WTC11 (cell line): Measurements from ENCODE around the gene EPN2. TPM values are rescaled to one million over a fixed set of nuclear protein-coding genes. Genes with fewer than 3 reads are reported as not detected.

Source experiments
- ATAC-seq: fragments of 200-7000 bp; cut with Tn5 transposase; 2 replicates; pipeline ENCODE4 v1.10.0; 2021; ENCODE audit warnings: mild to moderate bottlenecking, moderate library complexity
- CTCF ChIA-PET: fragments of 300-600 bp; sonication (Branson Sonifier 250); formaldehyde crosslinking; loops from one replicate; lab custom pipeline; 2021; ENCODE audit warnings: antibody characterized with exemption; lab: Charles Lee
- POLR2A ChIA-PET: fragments of 350-600 bp; sonication (Branson Sonifier 250); formaldehyde crosslinking; loops from one replicate; lab custom pipeline; 2021; ENCODE audit warnings: antibody characterized with exemption; lab: Charles Lee
- DNase-seq: peaks from one replicate; pipeline ENCODE4 v3.0.0; 2021; ENCODE audit warnings: low spot score
- H3K27ac Mint-ChIP-seq: 2 replicates; pipeline ENCODE4 v1.8.0; 2021; ENCODE audit warnings: mixed read lengths
- H3K27me3 Mint-ChIP-seq: 2 replicates; pipeline ENCODE4 v1.8.0; 2021; ENCODE audit warnings: low read depth, mild to moderate bottlenecking, moderate library complexity, mixed read lengths
- H3K36me3 Mint-ChIP-seq: 2 replicates; pipeline ENCODE4 v1.8.0; 2021; ENCODE audit warnings: mixed read lengths
- H3K4me1 Mint-ChIP-seq: 2 replicates; pipeline ENCODE4 v1.8.0; 2022; ENCODE audit warnings: mixed read lengths
- H3K4me3 Mint-ChIP-seq: 2 replicates; pipeline ENCODE4 v1.8.0; 2021; ENCODE audit warnings: mild to moderate bottlenecking, moderate library complexity, mixed read lengths
- H3K9me3 Mint-ChIP-seq: 2 replicates; pipeline ENCODE4 v1.8.0; 2021; ENCODE audit warnings: mixed read lengths
- ATF2 ChIP-seq: sonication (generic); formaldehyde crosslinking; IDR thresholded peaks from 2 replicates; pipeline ENCODE4 v1.8.1; 2022; ENCODE audit warnings: low read depth, missing genetic modification reagents, borderline replicate concordance
- ATF3 ChIP-seq: sonication (generic); formaldehyde crosslinking; conservative IDR thresholded peaks from 2 replicates; pipeline ENCODE4 v1.8.1; 2022; ENCODE audit warnings: mild to moderate bottlenecking, missing genetic modification reagents
- CREB1 ChIP-seq: sonication (generic); formaldehyde crosslinking; IDR thresholded peaks from 2 replicates; pipeline ENCODE4 v1.8.0; 2023; ENCODE audit warnings: mild to moderate bottlenecking, missing genetic modification reagents
- E2F5 ChIP-seq: sonication (generic); formaldehyde crosslinking; IDR thresholded peaks from 2 replicates; pipeline ENCODE4 v1.8.1; 2022; ENCODE audit warnings: mild to moderate bottlenecking, moderate library complexity, missing genetic modification reagents
- EMX1 ChIP-seq: fragments of 250-450 bp; sonication (Bioruptor Pico); IDR thresholded peaks from 2 replicates; pipeline ENCODE4 v1.8.0; 2021; ENCODE audit warnings: mild to moderate bottlenecking
- FOXJ3 ChIP-seq: sonication (generic); formaldehyde crosslinking; IDR thresholded peaks from 2 replicates; pipeline ENCODE4 v1.9.0; 2021; ENCODE audit warnings: missing genetic modification reagents, mild to moderate bottlenecking, borderline replicate concordance
- FOXP1 ChIP-seq: sonication (generic); formaldehyde crosslinking; IDR thresholded peaks from 2 replicates; pipeline ENCODE4 v1.8.0; 2022; ENCODE audit warnings: missing genetic modification reagents, mild to moderate bottlenecking, moderate library complexity, borderline replicate concordance
- GRHL2 ChIP-seq: fragments of 250-450 bp; sonication (Bioruptor Pico); IDR thresholded peaks from 2 replicates; pipeline ENCODE4 v1.8.0; 2022; ENCODE audit warnings: mild to moderate bottlenecking, moderate library complexity; ENCODE audit not compliant: insufficient replicate concordance, severe bottlenecking
- GTF2I ChIP-seq: fragments of 250-450 bp; sonication (Bioruptor Pico); conservative IDR thresholded peaks from 2 replicates; pipeline ENCODE4 v1.4.0; 2021; ENCODE audit warnings: mild to moderate bottlenecking
- HMGA2 ChIP-seq: fragments of 250-450 bp; sonication (Bioruptor Pico); IDR thresholded peaks from 2 replicates; pipeline ENCODE4 v1.4.0; 2021; ENCODE audit warnings: mild to moderate bottlenecking, moderate library complexity
- JAZF1 ChIP-seq: fragments of 250-450 bp; sonication (Bioruptor Pico); IDR thresholded peaks from 2 replicates; pipeline ENCODE4 v1.9.0; 2021; ENCODE audit warnings: moderate library complexity, mild to moderate bottlenecking, inconsistent platforms
- NFATC4 ChIP-seq: fragments of 250-450 bp; sonication (Bioruptor Pico); IDR thresholded peaks from 2 replicates; pipeline ENCODE4 v1.9.0; 2021; ENCODE audit warnings: mild to moderate bottlenecking
- NFE2L1 ChIP-seq: sonication (generic); formaldehyde crosslinking; IDR thresholded peaks from 2 replicates; pipeline ENCODE4 v1.8.1; 2023; ENCODE audit warnings: missing genetic modification reagents
- NR1H2 ChIP-seq: sonication (generic); formaldehyde crosslinking; IDR thresholded peaks from 2 replicates; pipeline ENCODE4 v1.9.0; 2021; ENCODE audit warnings: mild to moderate bottlenecking, moderate library complexity, missing genetic modification reagents
- RELA ChIP-seq: sonication (generic); formaldehyde crosslinking; IDR thresholded peaks from 2 replicates; pipeline ENCODE4 v1.8.1; 2022; ENCODE audit warnings: missing genetic modification reagents, mild to moderate bottlenecking, borderline replicate concordance
- RORB ChIP-seq: fragments of 250-450 bp; sonication (Bioruptor Pico); IDR thresholded peaks from 2 replicates; pipeline ENCODE4 v1.9.0; 2021; ENCODE audit warnings: mild to moderate bottlenecking
- SOX15 ChIP-seq: fragments of 250-450 bp; sonication (Bioruptor Pico); IDR thresholded peaks from 2 replicates; pipeline ENCODE4 v1.9.0; 2021; ENCODE audit warnings: mild to moderate bottlenecking
- TEAD4 ChIP-seq: sonication (generic); formaldehyde crosslinking; IDR thresholded peaks from 2 replicates; pipeline ENCODE4 v1.8.0; 2022; ENCODE audit warnings: mild to moderate bottlenecking, missing genetic modification reagents
- ZBTB21 ChIP-seq: sonication (generic); formaldehyde crosslinking; IDR thresholded peaks from 2 replicates; pipeline ENCODE4 v1.8.1; 2023; ENCODE audit warnings: mild to moderate bottlenecking, missing genetic modification reagents, borderline replicate concordance
- ZNF138 ChIP-seq: sonication (generic); formaldehyde crosslinking; conservative IDR thresholded peaks from 2 replicates; pipeline ENCODE4 v1.8.1; 2022; ENCODE audit warnings: mild to moderate bottlenecking, moderate library complexity, missing genetic modification reagents
- ZNF219 ChIP-seq: sonication (generic); formaldehyde crosslinking; IDR thresholded peaks from 2 replicates; pipeline ENCODE4 v1.8.0; 2023; ENCODE audit warnings: missing genetic modification reagents, mild to moderate bottlenecking, borderline replicate concordance
- ZNF263 ChIP-seq: sonication (generic); formaldehyde crosslinking; IDR thresholded peaks from 2 replicates; pipeline ENCODE4 v1.8.1; 2022; ENCODE audit warnings: low read depth, mild to moderate bottlenecking, moderate library complexity, missing genetic modification reagents
- ZNF423 ChIP-seq: fragments of 250-450 bp; sonication (Bioruptor Pico); IDR thresholded peaks from 2 replicates; pipeline ENCODE4 v2.1.2; 2022; ENCODE audit warnings: mild to moderate bottlenecking, moderate library complexity
- ZNF512 ChIP-seq: sonication (generic); formaldehyde crosslinking; IDR thresholded peaks from 2 replicates; pipeline ENCODE4 v1.8.1; 2022; ENCODE audit warnings: missing genetic modification reagents, borderline replicate concordance
- total RNA-seq: library from RNA; stranded (reverse); gene quantifications from 3 replicates; pipeline ENCODE4 v1.2.3, GENCODE V29; 2021
- TF ChIP-seq, protein P1 (sequence below): fragments of 250-450 bp; sonication (Bioruptor Pico); IDR thresholded peaks from 2 replicates; pipeline ENCODE4 v2.1.2; 2022; ENCODE audit warnings: mild to moderate bottlenecking, moderate library complexity
- TF ChIP-seq, protein P2 (sequence below): fragments of 250-450 bp; sonication (Bioruptor Pico); IDR thresholded peaks from 2 replicates; pipeline ENCODE4 v1.9.0; 2021; ENCODE audit warnings: mild to moderate bottlenecking
- TF ChIP-seq, protein P3 (sequence below): sonication (generic); formaldehyde crosslinking; IDR thresholded peaks from 2 replicates; pipeline ENCODE4 v1.8.1; 2023; ENCODE audit warnings: mild to moderate bottlenecking, missing genetic modification reagents
- TF ChIP-seq, protein P4 (sequence below): sonication (generic); formaldehyde crosslinking; IDR thresholded peaks from 2 replicates; pipeline ENCODE4 v1.8.1; 2022; ENCODE audit warnings: mild to moderate bottlenecking, missing genetic modification reagents, moderate library complexity, borderline replicate concordance

Gene EPN2
- total RNA-seq, 1 experiment from 2014 or later: 48.8 TPM

GRCh38 chr17:19328441-19329061 lies 91.4 kb downstream of the EPN2 start:
- Mint-ChIP-seq H3K9me3 (peaks cover 22% of the 10 kb centered on the region), H3K4me1 (0 out of 2 replicates have a peak, but pooled peaks cover 5% of the 10 kb centered on the region), H3K27me3 (no peaks in the 10 kb centered on the region), H3K27ac (no peak overlapping the region), H3K4me3 (no peak overlapping the region), H3K36me3 (peaks cover 33% of the 10 kb centered on the region)
- ATAC-seq (no peak), DNase-seq (peak; percentile 9)
- TF ChIP-seq E2F5 (CRISPR knock-in tag) (no peak), RELA (CRISPR knock-in tag) (no peak), NFATC4 (CRISPR knock-in tag) (no peak), FOXP1 (CRISPR knock-in tag) (no peak), ATF3 (CRISPR knock-in tag) (no peak), CREB1 (no peak), SOX15 (CRISPR knock-in tag) (no peak), NFE2L1 (CRISPR knock-in tag) (no peak), EMX1 (no peak), ZNF423 (CRISPR knock-in tag) (no peak), ATF2 (CRISPR knock-in tag) (no peak), FOXJ3 (CRISPR knock-in tag) (no peak), TEAD4 (CRISPR knock-in tag) (no peak), GTF2I (CRISPR knock-in tag) (no peak), GRHL2 (CRISPR knock-in tag) (no peak), ZNF219 (CRISPR knock-in tag) (no peak), ZBTB21 (CRISPR knock-in tag) (no peak)
- TF ChIP-seq, protein P1, sequence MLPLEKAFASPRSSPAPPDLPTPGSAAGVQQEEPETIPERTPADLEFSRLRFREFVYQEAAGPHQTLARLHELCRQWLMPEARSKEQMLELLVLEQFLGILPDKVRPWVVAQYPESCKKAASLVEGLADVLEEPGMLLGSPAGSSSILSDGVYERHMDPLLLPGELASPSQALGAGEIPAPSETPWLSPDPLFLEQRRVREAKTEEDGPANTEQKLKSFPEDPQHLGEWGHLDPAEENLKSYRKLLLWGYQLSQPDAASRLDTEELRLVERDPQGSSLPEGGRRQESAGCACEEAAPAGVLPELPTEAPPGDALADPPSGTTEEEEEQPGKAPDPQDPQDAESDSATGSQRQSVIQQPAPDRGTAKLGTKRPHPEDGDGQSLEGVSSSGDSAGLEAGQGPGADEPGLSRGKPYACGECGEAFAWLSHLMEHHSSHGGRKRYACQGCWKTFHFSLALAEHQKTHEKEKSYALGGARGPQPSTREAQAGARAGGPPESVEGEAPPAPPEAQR (CRISPR knock-in tag): no peak
- TF ChIP-seq, protein P2, sequence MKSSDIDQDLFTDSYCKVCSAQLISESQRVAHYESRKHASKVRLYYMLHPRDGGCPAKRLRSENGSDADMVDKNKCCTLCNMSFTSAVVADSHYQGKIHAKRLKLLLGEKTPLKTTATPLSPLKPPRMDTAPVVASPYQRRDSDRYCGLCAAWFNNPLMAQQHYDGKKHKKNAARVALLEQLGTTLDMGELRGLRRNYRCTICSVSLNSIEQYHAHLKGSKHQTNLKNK (CRISPR knock-in tag): no peak
- TF ChIP-seq, protein P3, sequence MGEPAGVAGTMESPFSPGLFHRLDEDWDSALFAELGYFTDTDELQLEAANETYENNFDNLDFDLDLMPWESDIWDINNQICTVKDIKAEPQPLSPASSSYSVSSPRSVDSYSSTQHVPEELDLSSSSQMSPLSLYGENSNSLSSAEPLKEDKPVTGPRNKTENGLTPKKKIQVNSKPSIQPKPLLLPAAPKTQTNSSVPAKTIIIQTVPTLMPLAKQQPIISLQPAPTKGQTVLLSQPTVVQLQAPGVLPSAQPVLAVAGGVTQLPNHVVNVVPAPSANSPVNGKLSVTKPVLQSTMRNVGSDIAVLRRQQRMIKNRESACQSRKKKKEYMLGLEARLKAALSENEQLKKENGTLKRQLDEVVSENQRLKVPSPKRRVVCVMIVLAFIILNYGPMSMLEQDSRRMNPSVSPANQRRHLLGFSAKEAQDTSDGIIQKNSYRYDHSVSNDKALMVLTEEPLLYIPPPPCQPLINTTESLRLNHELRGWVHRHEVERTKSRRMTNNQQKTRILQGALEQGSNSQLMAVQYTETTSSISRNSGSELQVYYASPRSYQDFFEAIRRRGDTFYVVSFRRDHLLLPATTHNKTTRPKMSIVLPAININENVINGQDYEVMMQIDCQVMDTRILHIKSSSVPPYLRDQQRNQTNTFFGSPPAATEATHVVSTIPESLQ: no peak
- POLR2A ChIA-PET: no interaction called here
- CTCF ChIA-PET: interaction anchor here (0.8 kb wide), 1 partner anchor 10 kb away, joined by 3 read pairs; no protein-coding TSS in a partner anchor

GRCh38 chr17:19329136-19329535 lies 92.0 kb downstream of the EPN2 start:
- peak; percentile 4 for DNase-seq
- Mint-ChIP-seq H3K4me1 (0 out of 2 replicates have a peak, but pooled peaks cover 5% of the 10 kb centered on the region), H3K9me3 (peaks cover 18% of the 10 kb centered on the region), H3K4me3 (no peak overlapping the region), H3K27ac (no peak overlapping the region), H3K27me3 (no peaks in the 10 kb centered on the region), H3K36me3 (peaks cover 28% of the 10 kb centered on the region)
- ChIA-PET CTCF (interaction anchor here (1.2 kb wide), 1 partner anchor 9 kb away, joined by 12 read pairs; no protein-coding TSS in a partner anchor), POLR2A (no interaction called here)
- ATAC-seq: no peak
- TF ChIP-seq, protein P4, sequence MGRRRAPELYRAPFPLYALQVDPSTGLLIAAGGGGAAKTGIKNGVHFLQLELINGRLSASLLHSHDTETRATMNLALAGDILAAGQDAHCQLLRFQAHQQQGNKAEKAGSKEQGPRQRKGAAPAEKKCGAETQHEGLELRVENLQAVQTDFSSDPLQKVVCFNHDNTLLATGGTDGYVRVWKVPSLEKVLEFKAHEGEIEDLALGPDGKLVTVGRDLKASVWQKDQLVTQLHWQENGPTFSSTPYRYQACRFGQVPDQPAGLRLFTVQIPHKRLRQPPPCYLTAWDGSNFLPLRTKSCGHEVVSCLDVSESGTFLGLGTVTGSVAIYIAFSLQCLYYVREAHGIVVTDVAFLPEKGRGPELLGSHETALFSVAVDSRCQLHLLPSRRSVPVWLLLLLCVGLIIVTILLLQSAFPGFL (CRISPR knock-in tag): no peak
- no peak for TF ChIP-seq ZNF263 (CRISPR knock-in tag)
- TF ChIP-seq ZNF138 (CRISPR knock-in tag): no peak
- no peak for TF ChIP-seq NR1H2 (CRISPR knock-in tag)
- no peak for TF ChIP-seq RORB (CRISPR knock-in tag)
- TF ChIP-seq ZNF512 (CRISPR knock-in tag): no peak
- no peak for TF ChIP-seq JAZF1 (CRISPR knock-in tag)
- TF ChIP-seq HMGA2 (CRISPR knock-in tag): no peak
